Measurements from ENCODE around the gene INSL3. TPM values are rescaled to one million over a fixed set of nuclear protein-coding genes. Genes with fewer than 3 reads are reported as not detected.
"Not testable (repeated sequence)": the region's sequence is repeated elsewhere in the genome, so short reads cannot be mapped to it uniquely, and the experiment has no call there.

The INSL3 gene
- total RNA-seq, 1 experiment from 2014 or later, result not detected

DNA sequence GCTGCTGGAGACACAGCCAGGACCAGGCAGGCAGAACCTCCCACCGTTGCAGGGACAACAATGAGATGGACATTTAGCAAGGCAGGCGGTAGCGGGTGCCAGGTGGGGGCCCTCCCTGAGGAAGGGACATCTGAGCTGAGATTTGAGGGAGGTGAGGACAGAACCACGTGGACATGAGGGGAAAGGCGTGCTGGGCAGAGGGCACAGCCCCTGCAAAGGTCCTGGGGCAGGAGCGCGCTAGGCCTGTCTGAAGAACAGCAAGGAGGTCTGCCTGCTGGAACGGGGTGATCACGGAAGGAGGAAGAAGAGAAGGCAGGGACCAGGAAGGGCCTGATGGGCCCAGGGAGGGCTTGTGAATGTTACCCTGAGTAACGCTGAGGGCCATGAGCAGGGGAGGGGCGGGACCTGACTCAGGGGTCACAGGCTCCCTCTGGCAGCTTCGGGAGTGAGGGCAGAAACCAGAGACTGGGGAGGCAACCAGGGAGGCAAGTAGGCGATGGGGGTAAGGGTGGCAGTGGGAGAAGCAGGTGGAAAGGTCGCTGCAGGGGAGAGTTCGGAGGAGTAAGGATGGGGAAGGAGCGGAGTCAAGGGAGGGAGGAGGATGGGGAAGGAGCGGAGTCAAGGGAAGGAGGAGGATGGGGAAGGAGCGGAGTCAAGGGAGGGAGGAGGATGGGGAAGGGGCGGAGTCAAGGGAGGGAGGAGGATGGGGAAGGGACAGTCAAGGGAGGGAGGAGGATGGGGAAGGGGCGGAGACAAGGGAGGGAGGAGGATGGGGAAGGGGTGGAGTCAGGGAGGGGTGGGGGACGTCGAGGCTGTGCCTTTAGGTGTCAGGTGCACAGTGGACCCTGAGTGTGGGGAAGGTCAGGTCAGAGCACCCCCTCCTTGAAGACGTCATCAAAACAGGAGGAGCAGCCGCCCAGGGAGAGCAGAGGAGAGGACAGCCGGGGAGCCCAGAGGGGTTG, 42.1 kb downstream of the INSL3 start:
- Histone ChIP-seq H3K36me3 (ENCODE audit: insufficient read depth, low read length, poor library complexity, severe bottlenecking) (no peaks in the 10 kb centered on the region), H3K27ac (ENCODE audit: low read depth, low read length, poor library complexity, severe bottlenecking) (no peak overlapping the region), H3K4me1 (ENCODE audit: insufficient read depth, low read length, poor library complexity, severe bottlenecking) (peaks cover 8% of the 10 kb centered on the region), H3K4me3 (ENCODE audit: low read depth, low read length, poor library complexity, severe bottlenecking) (no peak overlapping the region), H3K27me3 (replicated peaks; ENCODE audit: insufficient read depth, low read depth, low read length, poor library complexity) (no peaks in the 10 kb centered on the region), H3K9me3 (ENCODE audit: low read depth, low read length, poor library complexity, severe bottlenecking) (no peaks in the 10 kb centered on the region)
- no TSS peak for BruUV-seq (replicated peaks)
- ChIA-PET CTCF (no interaction called here), POLR2A (ENCODE audit: low non-redundant PET) (interaction anchor here (0.6 kb wide), 1 partner anchor 174 kb away, joined by 4 read pairs; no protein-coding TSS in a partner anchor)
- no peak for TF ChIP-seq EZH2 (IDR thresholded peaks at IDR 0.05; ENCODE audit: borderline replicate concordance, low read depth, low read length, poor library complexity, severe bottlenecking)
- TF ChIP-seq, protein P1, sequence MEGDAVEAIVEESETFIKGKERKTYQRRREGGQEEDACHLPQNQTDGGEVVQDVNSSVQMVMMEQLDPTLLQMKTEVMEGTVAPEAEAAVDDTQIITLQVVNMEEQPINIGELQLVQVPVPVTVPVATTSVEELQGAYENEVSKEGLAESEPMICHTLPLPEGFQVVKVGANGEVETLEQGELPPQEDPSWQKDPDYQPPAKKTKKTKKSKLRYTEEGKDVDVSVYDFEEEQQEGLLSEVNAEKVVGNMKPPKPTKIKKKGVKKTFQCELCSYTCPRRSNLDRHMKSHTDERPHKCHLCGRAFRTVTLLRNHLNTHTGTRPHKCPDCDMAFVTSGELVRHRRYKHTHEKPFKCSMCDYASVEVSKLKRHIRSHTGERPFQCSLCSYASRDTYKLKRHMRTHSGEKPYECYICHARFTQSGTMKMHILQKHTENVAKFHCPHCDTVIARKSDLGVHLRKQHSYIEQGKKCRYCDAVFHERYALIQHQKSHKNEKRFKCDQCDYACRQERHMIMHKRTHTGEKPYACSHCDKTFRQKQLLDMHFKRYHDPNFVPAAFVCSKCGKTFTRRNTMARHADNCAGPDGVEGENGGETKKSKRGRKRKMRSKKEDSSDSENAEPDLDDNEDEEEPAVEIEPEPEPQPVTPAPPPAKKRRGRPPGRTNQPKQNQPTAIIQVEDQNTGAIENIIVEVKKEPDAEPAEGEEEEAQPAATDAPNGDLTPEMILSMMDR (conservative IDR thresholded peaks at IDR 0.05; ENCODE audit: low read depth, low read length), result no peak
- intact Hi-C loops (cut with micrococcal nuclease; ENCODE audit: unreplicated experiment), result no loop called here
- DNase-seq (ENCODE audit: low spot score), result peak; percentile 82

DNA sequence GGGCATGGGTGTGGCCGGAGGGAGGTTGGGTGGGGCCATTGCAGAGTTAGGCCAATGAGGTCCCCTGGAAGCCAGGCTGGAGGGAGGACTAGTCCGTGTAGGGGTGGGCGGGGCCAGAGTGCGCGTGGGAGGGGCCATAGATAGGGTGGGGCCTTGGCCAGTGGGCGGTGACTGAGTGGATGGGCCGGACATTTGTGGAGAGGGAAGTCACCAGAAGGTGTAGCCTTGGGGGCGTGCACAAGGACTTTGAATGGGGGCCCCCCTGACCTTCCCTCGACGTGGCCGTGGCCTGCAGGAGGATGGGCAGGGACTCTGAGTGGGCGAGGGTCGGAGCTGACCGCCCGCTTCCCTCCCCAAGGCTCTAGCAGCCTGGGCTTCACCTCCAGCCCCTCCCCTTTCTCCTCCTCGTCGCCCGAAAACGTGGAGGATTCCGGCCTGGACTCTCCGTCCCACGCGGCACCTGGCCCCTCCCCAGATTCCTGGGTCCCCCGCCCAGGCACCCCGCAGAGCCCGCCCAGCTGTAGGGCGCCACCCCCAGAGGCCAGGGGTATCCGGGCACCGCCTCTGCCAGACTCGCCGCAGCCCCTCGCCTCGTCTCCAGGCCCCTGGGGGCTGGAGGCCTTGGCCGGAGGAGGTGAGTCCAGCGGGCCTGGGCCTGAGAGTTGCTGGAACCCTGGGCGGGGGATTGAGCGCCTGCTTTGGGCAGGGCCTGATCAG, 42.9 kb downstream of the INSL3 start:
- no TSS peak for BruUV-seq (replicated peaks)
- Histone ChIP-seq H3K36me3 (ENCODE audit: insufficient read depth, low read length, poor library complexity, severe bottlenecking) (no peaks in the 10 kb centered on the region), H3K4me1 (ENCODE audit: insufficient read depth, low read length, poor library complexity, severe bottlenecking) (peaks cover 8% of the 10 kb centered on the region), H3K4me3 (ENCODE audit: low read depth, low read length, poor library complexity, severe bottlenecking) (no peak overlapping the region), H3K27me3 (replicated peaks; ENCODE audit: insufficient read depth, low read depth, low read length, poor library complexity) (no peaks in the 10 kb centered on the region), H3K27ac (ENCODE audit: low read depth, low read length, poor library complexity, severe bottlenecking) (no peak overlapping the region), H3K9me3 (ENCODE audit: low read depth, low read length, poor library complexity, severe bottlenecking) (no peaks in the 10 kb centered on the region)
- DNase-seq (ENCODE audit: low spot score), result peak; percentile 59
- no peak for TF ChIP-seq EZH2 (IDR thresholded peaks at IDR 0.05; ENCODE audit: borderline replicate concordance, low read depth, low read length, poor library complexity, severe bottlenecking)
- TF ChIP-seq, protein P1 (conservative IDR thresholded peaks at IDR 0.05; ENCODE audit: low read depth, low read length), result no peak
- ChIA-PET POLR2A (ENCODE audit: low non-redundant PET) (no interaction called here), CTCF (no interaction called here)
- intact Hi-C loops (cut with micrococcal nuclease; ENCODE audit: unreplicated experiment), result no loop called here

DNA sequence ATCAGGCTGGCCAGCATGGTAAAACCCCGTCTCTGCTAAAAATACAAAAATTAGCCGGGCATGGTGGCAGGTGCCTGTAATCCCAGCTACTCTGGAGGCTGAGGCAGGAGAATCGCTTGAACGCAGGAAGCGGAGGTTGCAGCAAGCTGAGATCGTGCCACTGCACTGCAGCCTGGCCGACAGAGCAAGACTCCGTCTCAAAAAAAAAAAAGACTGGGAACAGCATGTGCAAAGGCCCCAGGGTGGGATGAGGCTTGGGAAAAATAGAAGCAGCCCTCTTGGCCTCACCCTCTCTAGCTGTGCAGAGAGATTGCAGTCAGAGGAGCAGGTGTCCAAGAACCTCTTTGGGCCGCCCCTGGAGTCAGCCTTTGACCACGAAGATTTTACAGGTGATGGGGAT, 43.5 kb downstream of the INSL3 start:
- H3K27me3 ChIP-seq (replicated peaks; ENCODE audit: insufficient read depth, low read depth, low read length, poor library complexity); H3K27ac ChIP-seq (ENCODE audit: low read depth, low read length, poor library complexity, severe bottlenecking); DNase-seq (ENCODE audit: low spot score); H3K4me3 ChIP-seq (ENCODE audit: low read depth, low read length, poor library complexity, severe bottlenecking); H3K9me3 ChIP-seq (ENCODE audit: low read depth, low read length, poor library complexity, severe bottlenecking); H3K4me1 ChIP-seq (ENCODE audit: insufficient read depth, low read length, poor library complexity, severe bottlenecking); intact Hi-C loops (cut with micrococcal nuclease; ENCODE audit: unreplicated experiment); POLR2A ChIA-PET (ENCODE audit: low non-redundant PET); H3K36me3 ChIP-seq (ENCODE audit: insufficient read depth, low read length, poor library complexity, severe bottlenecking); BruUV-seq (replicated peaks): not testable (repeated sequence)
- CTCF ChIA-PET, result interaction anchor here (0.6 kb wide), 1 partner anchor 528 kb away, joined by 4 read pairs; no protein-coding TSS in a partner anchor
